SH-SY5Y (cell line): ENCODE data around the gene GMDS.

Source experiments
- GATA2 ChIP-seq: IDR thresholded peaks from 2 replicates; pipeline ENCODE4 v1.6.1; 2011; ENCODE audit warnings: mild to moderate bottlenecking, low read depth, low read length
- GATA3 ChIP-seq: IDR thresholded peaks from 2 replicates; pipeline ENCODE4 v1.6.1; 2011; ENCODE audit warnings: low read depth, mild to moderate bottlenecking, low read length, moderate library complexity

GRCh38 chr6:1724124-1724523, 521.3 kb downstream of the GMDS start:
- TF ChIP-seq GATA2, result no peak
- no peak for TF ChIP-seq GATA3
